ENCODE data around the gene LIPC. TPM values are rescaled to one million over a fixed set of nuclear protein-coding genes. Genes with fewer than 3 reads are reported as not detected.

Gene LIPC
- total and polyA plus RNA-seq, 4 donors = 0.38 to 0.93 (median 0.52) TPM; not detected in 1

GRCh38 chr15:58503139-58504027, 71.6 kb downstream of the LIPC start:
- H3K4me1 ChIP-seq (ENCODE audit: control insufficient read depth in 1 of 2, insufficient read depth in 2 of 2, low read length in 2 of 2) = no peaks in the 10 kb centered on the region
- H3K4me3 ChIP-seq (ENCODE audit: low read length in 2 of 2) = no peak overlapping the region
- no peaks in the 10 kb centered on the region for H3K9me3 ChIP-seq (ENCODE audit: control insufficient read depth, low read length)
- H3K36me3 ChIP-seq (ENCODE audit: control insufficient read depth in 1 of 2, insufficient read depth in 2 of 2, low read length in 1 of 2) = no peaks in the 10 kb centered on the region
- ATAC-seq (ENCODE audit: low FRiP score) (no peak), DNase-seq (no peak)
- WGBS, 2 donors = 93 to 94% methylated on average over 6 of the region's 6 CpGs
- no peak overlapping the region for H3K27ac ChIP-seq (ENCODE audit: low read depth in 1 of 2, low read length in 2 of 2)
- intact Hi-C loops (cut with DNase I) = no loop called here
- no peaks in the 10 kb centered on the region for H3K27me3 ChIP-seq (ENCODE audit: control insufficient read depth in 1 of 2, insufficient read depth in 2 of 2, low read length in 1 of 2)

- ATAC-seq (ENCODE audit: low FRiP score) (no peak), DNase-seq (no peak)
- Histone ChIP-seq H3K4me1 (ENCODE audit: control insufficient read depth in 1 of 2, insufficient read depth in 2 of 2, low read length in 2 of 2) (no peaks in the 10 kb centered on the region), H3K36me3 (ENCODE audit: control insufficient read depth in 1 of 2, insufficient read depth in 2 of 2, low read length in 1 of 2) (no peaks in the 10 kb centered on the region), H3K27me3 (ENCODE audit: control insufficient read depth in 1 of 2, insufficient read depth in 2 of 2, low read length in 1 of 2) (no peaks in the 10 kb centered on the region), H3K27ac (ENCODE audit: low read depth in 1 of 2, low read length in 2 of 2) (no peak overlapping the region), H3K4me3 (ENCODE audit: low read length in 2 of 2) (no peak overlapping the region), H3K9me3 (ENCODE audit: control insufficient read depth, low read length) (no peaks in the 10 kb centered on the region)
- WGBS, 2 donors = 91 to 94% methylated on average over 6 of the region's 6 CpGs
- intact Hi-C loops (cut with DNase I) = no loop called here
Observed at GRCh38 chr15:58504674-58505234, 73.0 kb downstream of the LIPC start.

- WGBS, 2 donors = 85 to 86% methylated on average over 7 of the region's 7 CpGs
- no peaks in the 10 kb centered on the region for H3K4me1 ChIP-seq (ENCODE audit: control insufficient read depth in 1 of 2, insufficient read depth in 2 of 2, low read length in 2 of 2)
- DNase-seq = no peak
- no peaks in the 10 kb centered on the region for H3K27me3 ChIP-seq (ENCODE audit: control insufficient read depth in 1 of 2, insufficient read depth in 2 of 2, low read length in 1 of 2)
- H3K36me3 ChIP-seq (ENCODE audit: control insufficient read depth in 1 of 2, insufficient read depth in 2 of 2, low read length in 1 of 2) = no peaks in the 10 kb centered on the region
- intact Hi-C loops (cut with DNase I) = no loop called here
- ATAC-seq (ENCODE audit: low FRiP score) = no peak
- H3K27ac ChIP-seq (ENCODE audit: low read depth in 1 of 2, low read length in 2 of 2) = no peak overlapping the region
- H3K4me3 ChIP-seq (ENCODE audit: low read length in 2 of 2) = no peak overlapping the region
- H3K9me3 ChIP-seq (ENCODE audit: control insufficient read depth, low read length) = no peaks in the 10 kb centered on the region
Observed at GRCh38 chr15:58505581-58505980, 73.8 kb downstream of the LIPC start.

- no peaks in the 10 kb centered on the region for H3K9me3 ChIP-seq (ENCODE audit: control insufficient read depth, low read length)
- ATAC-seq (ENCODE audit: low FRiP score) = no peak
- WGBS, 2 donors = 56 to 60% methylated on average over 4 of the region's 4 CpGs
- no peak overlapping the region for H3K4me3 ChIP-seq (ENCODE audit: low read length in 2 of 2)
- H3K4me1 ChIP-seq (ENCODE audit: control insufficient read depth in 1 of 2, insufficient read depth in 2 of 2, low read length in 2 of 2) = no peaks in the 10 kb centered on the region
- intact Hi-C loops (cut with DNase I) = no loop called here
- H3K36me3 ChIP-seq (ENCODE audit: control insufficient read depth in 1 of 2, insufficient read depth in 2 of 2, low read length in 1 of 2) = no peaks in the 10 kb centered on the region
- no peak overlapping the region for H3K27ac ChIP-seq (ENCODE audit: low read depth in 1 of 2, low read length in 2 of 2)
- H3K27me3 ChIP-seq (ENCODE audit: control insufficient read depth in 1 of 2, insufficient read depth in 2 of 2, low read length in 1 of 2) = no peaks in the 10 kb centered on the region
- no peak for DNase-seq
Observed at GRCh38 chr15:58506064-58506490, 74.3 kb downstream of the LIPC start.

GRCh38 chr15:58506783-58507668, 75.2 kb downstream of the LIPC start:
- DNase-seq = no peak
- Histone ChIP-seq H3K27ac (ENCODE audit: low read depth in 1 of 2, low read length in 2 of 2) (no peak overlapping the region), H3K4me3 (ENCODE audit: low read length in 2 of 2) (no peak overlapping the region), H3K9me3 (ENCODE audit: control insufficient read depth, low read length) (no peaks in the 10 kb centered on the region), H3K4me1 (ENCODE audit: control insufficient read depth in 1 of 2, insufficient read depth in 2 of 2, low read length in 2 of 2) (no peaks in the 10 kb centered on the region), H3K36me3 (ENCODE audit: control insufficient read depth in 1 of 2, insufficient read depth in 2 of 2, low read length in 1 of 2) (no peaks in the 10 kb centered on the region), H3K27me3 (ENCODE audit: control insufficient read depth in 1 of 2, insufficient read depth in 2 of 2, low read length in 1 of 2) (no peaks in the 10 kb centered on the region)
- 92 to 97% methylated on average over 9 of the region's 9 CpGs for WGBS, 2 donors
- intact Hi-C loops (cut with DNase I) = no loop called here
- ATAC-seq (ENCODE audit: low FRiP score) = no peak

GRCh38 chr15:58509556-58509955, 77.8 kb downstream of the LIPC start:
- 58 to 59% methylated on average over 1 of the region's 1 CpG for WGBS, 2 donors
- ATAC-seq (ENCODE audit: low FRiP score) = no peak
- no peaks in the 10 kb centered on the region for H3K36me3 ChIP-seq (ENCODE audit: control insufficient read depth in 1 of 2, insufficient read depth in 2 of 2, low read length in 1 of 2)

GRCh38 chr15:58510715-58511598, 79.2 kb downstream of the LIPC start:
- Histone ChIP-seq H3K36me3 (ENCODE audit: control insufficient read depth in 1 of 2, insufficient read depth in 2 of 2, low read length in 1 of 2) (no peaks in the 10 kb centered on the region), H3K27me3 (ENCODE audit: control insufficient read depth in 1 of 2, insufficient read depth in 2 of 2, low read length in 1 of 2) (no peaks in the 10 kb centered on the region), H3K9me3 (ENCODE audit: control insufficient read depth, low read length) (no peaks in the 10 kb centered on the region), H3K4me1 (ENCODE audit: control insufficient read depth in 1 of 2, insufficient read depth in 2 of 2, low read length in 2 of 2) (no peaks in the 10 kb centered on the region), H3K27ac (ENCODE audit: low read depth in 1 of 2, low read length in 2 of 2) (no peak overlapping the region), H3K4me3 (ENCODE audit: low read length in 2 of 2) (no peak overlapping the region)
- intact Hi-C loops (cut with DNase I) = no loop called here
- no peak for DNase-seq
- ATAC-seq (ENCODE audit: low FRiP score) = no peak
- 77 to 84% methylated on average over 10 of the region's 10 CpGs for WGBS, 2 donors

More at GRCh38 chr15:58509556-58509955, 77.8 kb downstream of the LIPC start:
- Histone ChIP-seq H3K4me3 (ENCODE audit: low read length in 2 of 2) (no peak overlapping the region), H3K9me3 (ENCODE audit: control insufficient read depth, low read length) (no peaks in the 10 kb centered on the region), H3K4me1 (ENCODE audit: control insufficient read depth in 1 of 2, insufficient read depth in 2 of 2, low read length in 2 of 2) (no peaks in the 10 kb centered on the region), H3K27me3 (ENCODE audit: control insufficient read depth in 1 of 2, insufficient read depth in 2 of 2, low read length in 1 of 2) (no peaks in the 10 kb centered on the region), H3K27ac (ENCODE audit: low read depth in 1 of 2, low read length in 2 of 2) (no peak overlapping the region)
- no peak for DNase-seq
- intact Hi-C loops (cut with DNase I) = no loop called here

- intact Hi-C loops (cut with DNase I) = no loop called here
- WGBS, 2 donors = 94 to 95% methylated on average over 3 of the region's 3 CpGs
- H3K27ac ChIP-seq (ENCODE audit: low read depth in 1 of 2, low read length in 2 of 2) = no peak overlapping the region
- H3K36me3 ChIP-seq (ENCODE audit: control insufficient read depth in 1 of 2, insufficient read depth in 2 of 2, low read length in 1 of 2) = no peaks in the 10 kb centered on the region
- H3K4me3 ChIP-seq (ENCODE audit: low read length in 2 of 2) = no peak overlapping the region
- no peaks in the 10 kb centered on the region for H3K9me3 ChIP-seq (ENCODE audit: control insufficient read depth, low read length)
- no peak for DNase-seq
- no peaks in the 10 kb centered on the region for H3K27me3 ChIP-seq (ENCODE audit: control insufficient read depth in 1 of 2, insufficient read depth in 2 of 2, low read length in 1 of 2)
- no peak for ATAC-seq (ENCODE audit: low FRiP score)
- H3K4me1 ChIP-seq (ENCODE audit: control insufficient read depth in 1 of 2, insufficient read depth in 2 of 2, low read length in 2 of 2) = no peaks in the 10 kb centered on the region
Observed at GRCh38 chr15:58511599-58511987, 79.8 kb downstream of the LIPC start.

All from aorta (tissue), 5 donors.